ENCODE measurements around the gene FAM171A1.
A peak's percentile ranks its signal among the peaks of the same experiment; 100 is the strongest.

Gene FAM171A1

GRCh38 chr10:15353471-15354017 is 17.5 kb downstream of the FAM171A1 start:
- H3K9ac ChIP-seq (ENCODE audit: low read depth, low read length), result no peak overlapping the region
- no peaks in the 10 kb centered on the region for H3K36me3 ChIP-seq (ENCODE audit: insufficient read depth, low read length)
- peaks cover 8% of the 10 kb centered on the region for H3K4me1 ChIP-seq (ENCODE audit: control insufficient read depth, insufficient read depth, low read length)
- H3K9me3 ChIP-seq (replicated peaks; ENCODE audit: low read length), result no peaks in the 10 kb centered on the region
- H3K4me2 ChIP-seq (ENCODE audit: low read length), result no peak overlapping the region
- no peaks in the 10 kb centered on the region for H3K27me3 ChIP-seq (ENCODE audit: control insufficient read depth, insufficient read depth, low read length)
- H3K4me3 ChIP-seq (ENCODE audit: low read length), result no peak overlapping the region

GRCh38 chr10:15352836-15353235 is 18.3 kb downstream of the FAM171A1 start:
- Histone ChIP-seq H3K4me1 (ENCODE audit: control insufficient read depth, insufficient read depth, low read length) (peaks cover 8% of the 10 kb centered on the region), H3K36me3 (ENCODE audit: insufficient read depth, low read length) (no peaks in the 10 kb centered on the region), H3K4me3 (ENCODE audit: low read length) (no peak overlapping the region), H3K4me2 (ENCODE audit: low read length) (no peak overlapping the region), H3K9me3 (replicated peaks; ENCODE audit: low read length) (no peaks in the 10 kb centered on the region), H3K27me3 (ENCODE audit: control insufficient read depth, insufficient read depth, low read length) (no peaks in the 10 kb centered on the region), H3K9ac (ENCODE audit: low read depth, low read length) (no peak overlapping the region)

DNA sequence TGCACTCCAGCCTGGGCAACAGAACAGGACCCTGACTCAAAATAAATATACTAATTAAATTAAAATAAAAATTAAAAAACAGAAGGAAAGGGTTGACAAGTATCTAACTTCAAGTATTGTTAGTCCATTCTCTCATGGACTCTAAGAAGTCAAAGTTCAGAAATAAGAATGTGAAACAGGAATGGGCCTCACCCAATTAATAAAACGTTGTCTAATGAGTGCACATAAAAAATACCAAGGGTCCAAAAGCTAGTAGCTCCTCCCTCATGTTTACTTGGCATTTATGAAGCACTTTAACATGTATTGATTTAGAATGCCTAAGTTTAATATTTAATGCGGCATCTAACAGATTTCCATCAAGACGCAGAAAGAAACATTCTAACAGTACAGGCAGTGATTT is 18.9 kb downstream of the FAM171A1 start:
- Histone ChIP-seq H3K9me3 (replicated peaks; ENCODE audit: low read length) (no peaks in the 10 kb centered on the region), H3K9ac (ENCODE audit: low read depth, low read length) (no peak overlapping the region), H3K36me3 (ENCODE audit: insufficient read depth, low read length) (no peaks in the 10 kb centered on the region), H3K4me1 (ENCODE audit: control insufficient read depth, insufficient read depth, low read length) (peaks cover 8% of the 10 kb centered on the region), H3K4me3 (ENCODE audit: low read length) (no peak overlapping the region), H3K27me3 (ENCODE audit: control insufficient read depth, insufficient read depth, low read length) (no peaks in the 10 kb centered on the region), H3K4me2 (ENCODE audit: low read length) (no peak overlapping the region)

GRCh38 chr10:15351099-15351820 is 19.8 kb downstream of the FAM171A1 start:
- H3K4me1 ChIP-seq (ENCODE audit: control insufficient read depth, insufficient read depth, low read length), result peaks cover 8% of the 10 kb centered on the region
- no peak overlapping the region for H3K4me3 ChIP-seq (ENCODE audit: low read length)
- no peak overlapping the region for H3K9ac ChIP-seq (ENCODE audit: low read depth, low read length)
- H3K4me2 ChIP-seq (ENCODE audit: low read length), result no peak overlapping the region
- no peaks in the 10 kb centered on the region for H3K27me3 ChIP-seq (ENCODE audit: control insufficient read depth, insufficient read depth, low read length)
- H3K9me3 ChIP-seq (replicated peaks; ENCODE audit: low read length), result no peaks in the 10 kb centered on the region
- no peaks in the 10 kb centered on the region for H3K36me3 ChIP-seq (ENCODE audit: insufficient read depth, low read length)

- Histone ChIP-seq H3K9ac (ENCODE audit: low read depth, low read length) (peak overlapping the region; percentile 63), H3K36me3 (ENCODE audit: insufficient read depth, low read length) (no peaks in the 10 kb centered on the region), H3K4me1 (ENCODE audit: control insufficient read depth, insufficient read depth, low read length) (peaks cover 11% of the 10 kb centered on the region), H3K9me3 (replicated peaks; ENCODE audit: low read length) (no peaks in the 10 kb centered on the region), H3K4me3 (ENCODE audit: low read length) (peak overlapping the region; percentile 58), H3K4me2 (ENCODE audit: low read length) (peak overlapping the region; percentile 80), H3K27me3 (ENCODE audit: control insufficient read depth, insufficient read depth, low read length) (no peaks in the 10 kb centered on the region)
Measured at GRCh38 chr10:15349112-15349511, 22.0 kb downstream of the FAM171A1 start.

- Histone ChIP-seq H3K27me3 (ENCODE audit: control insufficient read depth, insufficient read depth, low read length) (no peaks in the 10 kb centered on the region), H3K4me2 (ENCODE audit: low read length) (peak overlapping the region; percentile 80), H3K4me1 (ENCODE audit: control insufficient read depth, insufficient read depth, low read length) (peaks cover 11% of the 10 kb centered on the region), H3K9ac (ENCODE audit: low read depth, low read length) (peak overlapping the region; percentile 63), H3K4me3 (ENCODE audit: low read length) (peak overlapping the region; percentile 58), H3K9me3 (replicated peaks; ENCODE audit: low read length) (no peaks in the 10 kb centered on the region), H3K36me3 (ENCODE audit: insufficient read depth, low read length) (no peaks in the 10 kb centered on the region)
Measured at GRCh38 chr10:15348579-15348978, 22.5 kb downstream of the FAM171A1 start.

DNA sequence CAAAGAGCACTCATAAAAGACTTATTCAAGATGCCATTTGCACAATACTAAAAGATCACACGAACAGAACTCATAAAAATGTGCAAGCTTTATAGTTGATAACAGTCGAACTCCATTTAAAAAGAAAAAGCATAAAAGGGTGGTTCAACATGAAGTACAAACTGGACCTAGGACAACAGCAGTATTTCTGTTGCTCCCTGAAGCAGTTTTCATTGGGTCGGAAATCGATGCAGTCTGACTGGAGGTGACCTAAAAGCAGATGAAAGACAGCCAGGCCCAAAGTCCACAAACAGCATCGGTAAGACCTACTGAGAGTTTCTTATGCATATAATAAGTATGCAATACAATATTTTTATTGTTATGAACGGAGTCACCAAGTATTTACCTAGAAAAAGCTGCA is 23.9 kb downstream of the FAM171A1 start:
- H3K4me1 ChIP-seq (ENCODE audit: control insufficient read depth, insufficient read depth, low read length), result peaks cover 11% of the 10 kb centered on the region
- no peaks in the 10 kb centered on the region for H3K36me3 ChIP-seq (ENCODE audit: insufficient read depth, low read length)
- no peaks in the 10 kb centered on the region for H3K9me3 ChIP-seq (replicated peaks; ENCODE audit: low read length)
- H3K4me2 ChIP-seq (ENCODE audit: low read length), result no peak overlapping the region
- H3K9ac ChIP-seq (ENCODE audit: low read depth, low read length), result no peak overlapping the region
- no peaks in the 10 kb centered on the region for H3K27me3 ChIP-seq (ENCODE audit: control insufficient read depth, insufficient read depth, low read length)
- H3K4me3 ChIP-seq (ENCODE audit: low read length), result no peak overlapping the region

DNA sequence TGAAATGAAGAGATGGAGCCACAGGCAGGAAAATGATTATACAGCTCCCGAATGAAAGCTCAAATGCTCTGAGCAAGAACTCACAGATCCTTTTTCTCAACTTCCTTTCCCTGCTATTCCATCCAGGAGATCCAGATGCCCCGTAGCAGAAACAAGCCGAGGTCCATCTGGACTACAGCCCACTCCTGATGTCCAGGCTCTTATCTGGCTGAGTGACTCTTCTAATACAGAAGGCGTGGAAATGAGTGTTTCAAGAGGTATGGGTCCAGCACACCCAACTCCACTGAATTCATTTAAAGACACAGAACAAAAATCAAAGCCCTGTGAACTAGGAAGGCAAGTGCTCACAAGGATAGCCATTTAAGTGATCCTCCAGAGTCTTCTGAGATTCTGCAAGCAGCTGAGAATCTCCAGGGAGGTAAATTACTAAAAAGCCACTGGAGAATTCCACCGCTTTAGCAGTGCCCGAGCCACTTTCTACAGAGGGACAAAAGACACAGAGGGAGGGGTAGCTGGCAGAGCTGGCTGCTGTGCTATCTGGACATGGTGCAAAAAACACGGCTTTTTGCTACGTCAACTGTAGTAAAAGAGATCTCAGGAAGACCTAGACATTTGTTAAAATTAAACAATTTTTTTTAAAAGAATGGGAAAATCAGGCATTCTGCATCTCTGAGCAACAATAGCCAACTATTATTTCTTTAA is 24.5 kb downstream of the FAM171A1 start:
- peaks cover 11% of the 10 kb centered on the region for H3K4me1 ChIP-seq (ENCODE audit: control insufficient read depth, insufficient read depth, low read length)
- H3K36me3 ChIP-seq (ENCODE audit: insufficient read depth, low read length), result no peaks in the 10 kb centered on the region
- H3K9ac ChIP-seq (ENCODE audit: low read depth, low read length), result no peak overlapping the region
- no peak overlapping the region for H3K4me3 ChIP-seq (ENCODE audit: low read length)
- no peaks in the 10 kb centered on the region for H3K9me3 ChIP-seq (replicated peaks; ENCODE audit: low read length)
- H3K4me2 ChIP-seq (ENCODE audit: low read length), result no peak overlapping the region
- no peaks in the 10 kb centered on the region for H3K27me3 ChIP-seq (ENCODE audit: control insufficient read depth, insufficient read depth, low read length)

DNA sequence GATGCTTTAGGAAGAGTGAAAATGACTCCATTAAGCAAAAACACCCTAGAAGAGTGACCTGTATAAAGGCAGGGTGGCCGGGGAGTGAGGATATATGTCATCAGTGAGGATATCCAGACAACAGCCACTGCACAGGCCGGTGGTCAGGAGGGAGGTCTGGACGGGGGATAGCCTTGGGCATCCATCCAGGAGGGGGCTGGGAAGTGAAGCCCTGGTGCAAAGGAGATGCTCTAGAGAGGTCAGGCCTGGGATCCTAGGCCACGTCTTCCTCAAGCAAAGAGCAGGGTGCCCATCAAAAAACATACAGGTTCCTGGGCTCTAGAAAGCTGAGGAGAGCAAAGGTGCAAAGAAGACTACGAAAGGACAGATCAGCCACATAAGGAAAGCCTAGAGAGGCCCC is 25.6 kb downstream of the FAM171A1 start:
- H3K36me3 ChIP-seq (ENCODE audit: insufficient read depth, low read length), result no peaks in the 10 kb centered on the region
- H3K9me3 ChIP-seq (replicated peaks; ENCODE audit: low read length), result no peaks in the 10 kb centered on the region
- H3K4me2 ChIP-seq (ENCODE audit: low read length), result no peak overlapping the region
- H3K4me3 ChIP-seq (ENCODE audit: low read length), result no peak overlapping the region
- peaks cover 11% of the 10 kb centered on the region for H3K4me1 ChIP-seq (ENCODE audit: control insufficient read depth, insufficient read depth, low read length)
- H3K27me3 ChIP-seq (ENCODE audit: control insufficient read depth, insufficient read depth, low read length), result no peaks in the 10 kb centered on the region
- H3K9ac ChIP-seq (ENCODE audit: low read depth, low read length), result no peak overlapping the region

DNA sequence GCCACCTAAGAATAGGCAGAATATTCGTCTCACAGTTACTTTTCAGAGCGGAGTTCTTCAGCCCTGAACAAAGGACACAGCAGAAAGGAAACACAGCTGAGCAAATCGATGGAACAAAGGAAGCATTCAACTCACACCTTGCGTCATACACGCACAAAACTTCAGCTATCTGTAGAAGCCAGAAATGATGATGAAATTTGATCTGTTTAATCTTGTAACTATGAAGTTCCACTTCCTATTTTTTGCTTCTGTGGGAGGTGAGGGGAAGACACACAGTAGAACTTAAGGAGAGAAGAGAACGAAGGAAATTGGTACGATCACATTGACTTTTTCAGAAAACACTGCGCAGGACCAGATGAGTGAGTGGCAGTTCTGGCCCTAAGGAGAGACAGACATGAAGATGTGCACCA is 26.2 kb downstream of the FAM171A1 start:
- H3K9ac ChIP-seq (ENCODE audit: low read depth, low read length), result no peak overlapping the region
- peaks cover 11% of the 10 kb centered on the region for H3K4me1 ChIP-seq (ENCODE audit: control insufficient read depth, insufficient read depth, low read length)
- H3K27me3 ChIP-seq (ENCODE audit: control insufficient read depth, insufficient read depth, low read length), result no peaks in the 10 kb centered on the region
- no peak overlapping the region for H3K4me3 ChIP-seq (ENCODE audit: low read length)
- H3K9me3 ChIP-seq (replicated peaks; ENCODE audit: low read length), result no peaks in the 10 kb centered on the region
- H3K4me2 ChIP-seq (ENCODE audit: low read length), result no peak overlapping the region
- H3K36me3 ChIP-seq (ENCODE audit: insufficient read depth, low read length), result no peaks in the 10 kb centered on the region

- Histone ChIP-seq H3K36me3 (ENCODE audit: insufficient read depth, low read length) (no peaks in the 10 kb centered on the region), H3K4me3 (ENCODE audit: low read length) (no peak overlapping the region), H3K4me1 (ENCODE audit: control insufficient read depth, insufficient read depth, low read length) (peaks cover 8% of the 10 kb centered on the region), H3K4me2 (ENCODE audit: low read length) (no peak overlapping the region), H3K9me3 (replicated peaks; ENCODE audit: low read length) (no peaks in the 10 kb centered on the region), H3K27me3 (ENCODE audit: control insufficient read depth, insufficient read depth, low read length) (no peaks in the 10 kb centered on the region), H3K9ac (ENCODE audit: low read depth, low read length) (no peak overlapping the region)
Measured at GRCh38 chr10:15344256-15344875, 26.7 kb downstream of the FAM171A1 start.

All from skeletal muscle satellite cell (primary cell).